GM18508 (cell line): ENCODE measurements around the gene EDNRB.
"Not testable (repeated sequence)": the region's sequence is repeated elsewhere in the genome, so short reads cannot be mapped to it uniquely, and the experiment has no call there.

Experiments
- ATAC-seq: cut with Tn5 transposase; IDR thresholded peaks from one replicate; pipeline ENCODE4 v1.9.1; 2021; ENCODE audit warnings: moderate number of reproducible peaks; ENCODE audit not compliant: insufficient read depth, unreplicated experiment

EDNRB gene

GRCh38 chr13:77918391-77919245 lies at the start of gene EDNRB:
Gene EDNRB (minus strand): TSS chr13:77918831. CDS start chr13:77918573, 258 bp downstream.
- no peak for ATAC-seq

DNA sequence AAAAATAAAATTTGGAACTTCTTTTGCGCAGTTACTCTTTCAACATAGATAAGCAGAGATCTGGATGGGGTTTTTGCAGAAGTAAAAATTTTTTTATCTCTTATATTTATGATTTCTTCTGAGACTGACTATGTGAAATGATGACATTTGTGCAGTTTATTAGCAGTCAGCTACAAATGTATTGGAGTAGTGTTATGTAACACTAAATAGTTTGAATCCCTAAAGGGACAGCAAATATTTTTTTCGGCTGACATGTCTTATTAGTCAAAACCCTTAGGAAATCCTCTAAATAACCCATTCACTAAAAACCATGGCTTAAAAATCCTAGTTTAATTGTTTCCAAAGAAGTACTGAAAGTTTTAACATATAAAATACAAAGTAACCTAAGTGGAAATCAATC lies 48.0 kb upstream of the EDNRB start:
- no peak for ATAC-seq

DNA sequence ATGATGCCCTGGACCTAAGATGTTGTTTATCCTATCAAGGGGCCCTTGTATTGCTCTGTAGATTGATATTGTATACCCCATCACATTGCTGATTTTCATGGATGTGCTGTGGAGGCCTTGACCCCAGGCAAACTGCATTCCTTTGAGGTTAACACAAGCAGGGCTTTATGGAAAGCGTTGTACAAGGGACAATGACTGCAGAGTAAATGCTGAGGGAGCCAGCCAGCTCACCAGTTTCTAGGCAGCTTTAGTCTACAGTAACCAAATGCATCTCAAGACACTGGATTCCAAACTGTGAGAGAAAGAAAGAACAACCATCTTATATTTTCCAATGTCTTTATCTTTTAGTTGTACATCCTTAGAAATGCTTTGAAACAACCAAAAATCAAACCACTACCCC lies 34.1 kb upstream of the EDNRB start:
- no peak for ATAC-seq

DNA sequence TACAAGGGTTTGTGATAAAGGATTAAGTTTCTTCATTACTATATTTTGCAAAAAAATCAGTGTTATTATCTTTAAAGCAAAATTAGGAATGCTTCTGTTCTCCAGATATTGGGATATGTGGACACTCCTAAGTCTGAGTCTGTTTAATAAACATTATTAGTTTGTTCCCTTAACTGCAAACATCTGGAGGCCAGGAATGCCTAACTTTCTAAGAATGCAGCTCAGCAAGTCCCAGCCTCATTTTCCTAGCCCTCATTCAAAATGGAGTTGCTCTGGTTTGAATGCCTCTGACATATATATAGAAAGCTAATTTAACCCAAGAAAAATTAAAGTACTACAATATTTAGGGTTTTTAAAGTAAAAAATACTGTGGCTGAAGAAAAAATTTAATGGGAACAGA lies 33.6 kb upstream of the EDNRB start:
- ATAC-seq = no peak

DNA sequence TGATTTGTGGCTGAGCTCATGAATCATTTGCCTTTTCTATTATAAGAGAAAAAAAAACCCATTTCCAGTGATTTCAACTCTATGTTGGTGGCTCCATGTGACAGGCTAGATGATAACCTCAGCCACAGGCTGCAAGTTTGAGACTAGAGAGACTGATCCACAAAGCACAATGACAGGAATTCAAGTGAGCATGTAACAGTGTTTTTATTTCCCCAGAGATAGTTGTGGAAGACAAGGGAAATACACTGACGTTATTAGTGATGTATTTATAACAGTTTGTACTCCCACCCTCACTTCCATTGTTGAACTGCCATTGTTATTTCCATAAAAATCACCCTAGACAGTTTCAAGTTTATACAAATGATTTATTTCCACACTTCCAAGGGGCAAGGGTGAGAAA lies 27.9 kb upstream of the EDNRB start:
- ATAC-seq = no peak

DNA sequence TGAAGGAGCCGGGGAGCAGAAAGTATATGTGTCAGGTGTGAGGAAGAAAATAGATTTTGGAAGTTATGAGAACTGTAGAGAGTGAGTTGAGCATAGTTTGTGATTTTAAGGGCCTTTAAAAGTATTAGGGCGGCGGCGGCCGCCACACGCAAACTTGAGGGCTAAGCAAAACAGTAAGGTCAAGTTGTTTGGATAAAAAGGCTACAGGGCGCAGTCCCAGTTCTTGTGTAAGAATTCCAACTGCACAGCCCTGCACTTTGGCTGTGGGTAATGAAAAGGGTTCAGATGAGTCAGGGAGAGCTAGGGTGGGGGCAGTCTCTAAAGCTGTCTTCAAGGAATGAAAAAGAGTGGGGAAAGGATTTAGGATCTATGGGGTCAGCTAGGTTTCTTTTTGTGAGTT lies 16.4 kb upstream of the EDNRB start:
- not testable (repeated sequence) for ATAC-seq

GRCh38 chr13:77930430-77930829 lies 11.8 kb upstream of the EDNRB start:
- peak; percentile 84 for ATAC-seq

- peak; percentile 91 for ATAC-seq
Measured at GRCh38 chr13:77928909-77929308, 10.3 kb upstream of the EDNRB start.

GRCh38 chr13:77925616-77926015 lies 7.0 kb upstream of the EDNRB start:
- no peak for ATAC-seq

DNA sequence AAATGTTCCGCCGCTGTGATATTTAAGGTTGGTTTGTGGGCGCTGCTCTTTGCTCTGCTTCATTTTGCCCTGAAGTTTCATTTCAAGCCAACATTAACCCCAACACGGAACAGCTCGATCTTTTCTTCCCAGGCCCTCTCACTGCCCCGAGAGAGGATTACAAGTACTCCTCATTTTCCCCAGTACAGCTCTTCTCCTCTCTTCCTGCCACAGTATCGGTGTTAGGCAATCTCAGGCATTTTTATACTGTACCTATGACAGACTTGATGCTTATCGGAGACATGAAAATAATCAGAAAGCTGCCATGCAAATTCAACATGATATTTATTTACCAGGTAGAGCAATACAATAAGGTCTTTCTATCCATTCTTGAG lies 1.3 kb upstream of the EDNRB start:
- ATAC-seq = no peak

GRCh38 chr13:77919246-77919920 lies 752 bp upstream of the EDNRB start:
- ATAC-seq = no peak

DNA sequence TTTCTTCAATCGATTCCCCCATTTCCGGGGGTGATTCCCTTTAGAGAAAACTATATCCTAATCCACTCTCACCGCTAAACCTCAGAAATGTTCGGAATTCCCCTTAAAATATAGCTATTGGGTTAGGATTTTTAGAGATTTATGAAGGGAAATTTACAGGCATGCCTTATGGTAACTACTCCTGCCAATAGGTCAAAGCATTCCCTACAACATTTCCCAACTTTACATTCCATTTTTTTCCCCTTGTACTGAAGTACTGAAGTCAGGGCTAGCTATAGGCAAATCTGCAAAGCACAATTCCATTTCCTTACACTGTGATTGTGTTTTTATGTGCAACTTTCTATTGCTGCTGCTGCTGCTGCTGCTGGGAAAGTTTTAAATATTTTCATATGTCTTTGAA lies 2.1 kb downstream of the EDNRB start:
- no peak for ATAC-seq

GRCh38 chr13:77915686-77916085 lies 2.9 kb downstream of the EDNRB start:
- no peak for ATAC-seq

- ATAC-seq = no peak
Measured at GRCh38 chr13:77913003-77913402, 5.6 kb downstream of the EDNRB start.

- no peak for ATAC-seq
Measured at GRCh38 chr13:77911751-77912150, 6.9 kb downstream of the EDNRB start.

GRCh38 chr13:77909827-77910226 lies 8.8 kb downstream of the EDNRB start:
- no peak for ATAC-seq

DNA sequence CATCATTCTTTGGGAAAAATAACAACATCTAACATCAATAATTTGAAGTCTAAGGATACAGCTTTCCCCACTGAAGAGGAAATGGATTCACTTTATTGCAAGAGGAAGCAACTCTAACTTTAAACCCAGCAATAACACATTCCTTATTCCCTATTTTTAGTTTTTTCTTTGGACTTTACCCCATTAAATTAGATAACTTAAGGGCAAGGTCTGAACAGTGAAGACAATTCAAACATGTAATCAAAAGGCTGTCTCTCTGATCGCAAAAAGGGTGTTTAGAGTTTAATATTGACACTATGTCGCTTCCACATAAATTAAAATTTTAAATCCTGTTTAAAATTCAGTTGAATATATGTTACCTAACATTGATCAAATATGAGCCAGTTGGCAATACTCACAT lies 10.1 kb downstream of the EDNRB start:
- no peak for ATAC-seq

- no peak for ATAC-seq
Measured at GRCh38 chr13:77907666-77908341, 10.8 kb downstream of the EDNRB start.

- ATAC-seq = no peak
Measured at GRCh38 chr13:77904031-77904430, 14.6 kb downstream of the EDNRB start.

- no peak for ATAC-seq
Measured at GRCh38 chr13:77903435-77903834, 15.2 kb downstream of the EDNRB start.

DNA sequence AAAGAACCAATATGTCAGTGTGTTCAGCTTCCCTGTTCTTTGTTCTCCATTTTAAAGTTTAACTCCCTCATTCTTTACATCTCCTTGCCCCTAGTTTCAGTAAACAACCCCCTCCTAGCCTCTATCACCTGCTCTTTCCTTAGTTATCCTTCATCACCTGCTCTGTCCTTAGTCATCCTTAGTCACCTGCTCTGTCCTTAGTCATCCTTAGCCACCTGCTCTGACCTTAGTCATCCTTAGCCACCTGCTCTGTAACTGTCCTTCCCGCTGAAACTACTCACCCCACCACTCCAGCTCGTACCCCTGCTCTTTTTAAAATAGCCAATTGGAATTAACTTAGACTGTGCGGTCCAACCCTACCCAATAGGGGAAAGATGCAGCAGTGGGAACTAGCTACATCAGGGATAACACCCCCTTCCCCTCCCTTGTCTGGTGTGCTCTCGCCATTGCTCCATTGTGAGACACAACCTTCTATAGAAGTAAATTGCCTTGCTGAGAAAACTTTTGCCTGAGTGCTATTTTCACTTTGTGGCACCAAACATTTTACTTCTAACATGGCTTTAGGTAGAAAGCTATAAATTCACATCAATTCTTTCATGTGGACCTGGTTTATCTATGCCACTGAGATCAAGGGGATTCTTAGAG lies 16.2 kb downstream of the EDNRB start:
- no peak for ATAC-seq
